ENCODE measurements around the gene DPYSL4.

The DPYSL4 gene

GRCh38 chr10:132207536-132208461 is 21.1 kb downstream of the DPYSL4 start:
- Histone ChIP-seq H3K9me2 (ENCODE audit: low read depth, low read length) (no peaks in the 10 kb centered on the region), H3K27me3 (ENCODE audit: insufficient read depth, low read length) (no peaks in the 10 kb centered on the region; the same call in 1 of the 2 replicates), H3K9ac (ENCODE audit: low read length) (no peak overlapping the region), H3K4me2 (ENCODE audit: low read length) (no peak overlapping the region), H3K9me3 (ENCODE audit: low read length) (no peaks in the 10 kb centered on the region), H3K36me3 (ENCODE audit: insufficient read depth, low read length) (no peaks in the 10 kb centered on the region), H3K4me3 (ENCODE audit: low read depth, low read length, poor library complexity, severe bottlenecking) (no peak overlapping the region), H4K20me1 (ENCODE audit: insufficient read depth, low read length) (no peaks in the 10 kb centered on the region), H3K27ac (ENCODE audit: low read depth, low read length, poor library complexity, severe bottlenecking) (no peak overlapping the region), H3K4me1 (ENCODE audit: insufficient read depth, low read length, severe bottlenecking) (no peaks in the 10 kb centered on the region), H3K79me2 (ENCODE audit: insufficient read depth, low read length) (no peaks in the 10 kb centered on the region), H2AFZ (ENCODE audit: low read length) (no peak overlapping the region), H3F3A (ENCODE audit: insufficient read depth, low read length) (no peaks in the 10 kb centered on the region)
- no peak for TF ChIP-seq EZH2 (IDR thresholded peaks at IDR 0.05; ENCODE audit: borderline replicate concordance, low read length)
- TF ChIP-seq, protein P1, sequence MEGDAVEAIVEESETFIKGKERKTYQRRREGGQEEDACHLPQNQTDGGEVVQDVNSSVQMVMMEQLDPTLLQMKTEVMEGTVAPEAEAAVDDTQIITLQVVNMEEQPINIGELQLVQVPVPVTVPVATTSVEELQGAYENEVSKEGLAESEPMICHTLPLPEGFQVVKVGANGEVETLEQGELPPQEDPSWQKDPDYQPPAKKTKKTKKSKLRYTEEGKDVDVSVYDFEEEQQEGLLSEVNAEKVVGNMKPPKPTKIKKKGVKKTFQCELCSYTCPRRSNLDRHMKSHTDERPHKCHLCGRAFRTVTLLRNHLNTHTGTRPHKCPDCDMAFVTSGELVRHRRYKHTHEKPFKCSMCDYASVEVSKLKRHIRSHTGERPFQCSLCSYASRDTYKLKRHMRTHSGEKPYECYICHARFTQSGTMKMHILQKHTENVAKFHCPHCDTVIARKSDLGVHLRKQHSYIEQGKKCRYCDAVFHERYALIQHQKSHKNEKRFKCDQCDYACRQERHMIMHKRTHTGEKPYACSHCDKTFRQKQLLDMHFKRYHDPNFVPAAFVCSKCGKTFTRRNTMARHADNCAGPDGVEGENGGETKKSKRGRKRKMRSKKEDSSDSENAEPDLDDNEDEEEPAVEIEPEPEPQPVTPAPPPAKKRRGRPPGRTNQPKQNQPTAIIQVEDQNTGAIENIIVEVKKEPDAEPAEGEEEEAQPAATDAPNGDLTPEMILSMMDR (IDR thresholded peaks at IDR 0.05; ENCODE audit: low read length) = no peak

DNA sequence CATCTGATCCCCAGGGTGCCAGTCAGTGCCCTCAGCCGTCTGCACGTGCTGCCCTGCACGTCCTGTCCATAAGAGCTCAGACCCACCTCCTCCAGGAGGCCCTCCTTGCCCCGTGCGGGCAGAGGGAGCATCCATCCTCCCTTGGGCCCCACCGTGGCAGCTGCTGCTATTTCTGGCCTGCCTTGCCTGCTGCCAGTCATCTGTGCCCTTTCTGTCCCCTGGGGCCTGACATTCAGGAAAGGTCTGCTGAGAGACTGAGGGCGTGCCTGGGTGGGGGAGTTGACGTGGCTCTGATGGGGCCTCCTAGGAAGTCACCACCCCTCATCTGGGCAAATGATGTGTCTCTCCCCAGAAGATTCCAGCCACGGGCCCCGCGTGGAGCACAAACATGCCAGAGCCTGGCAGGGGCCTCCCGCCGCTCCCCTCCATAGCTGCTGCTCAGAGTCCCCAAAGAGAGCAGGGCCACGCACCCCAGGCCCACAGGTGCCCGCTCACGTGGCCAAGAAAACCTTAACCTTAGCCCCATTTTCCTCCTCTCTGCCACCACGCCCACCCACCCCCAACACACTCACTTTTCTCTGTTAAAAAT is 21.8 kb downstream of the DPYSL4 start:
- no peaks in the 10 kb centered on the region for H3F3A ChIP-seq (ENCODE audit: insufficient read depth, low read length)
- H3K9me2 ChIP-seq (ENCODE audit: low read depth, low read length) = no peaks in the 10 kb centered on the region
- TF ChIP-seq, protein P1 (IDR thresholded peaks at IDR 0.05; ENCODE audit: low read length) = no peak
- no peak for TF ChIP-seq EZH2 (IDR thresholded peaks at IDR 0.05; ENCODE audit: borderline replicate concordance, low read length)
- H3K79me2 ChIP-seq (ENCODE audit: insufficient read depth, low read length) = no peaks in the 10 kb centered on the region
- H3K27me3 ChIP-seq (ENCODE audit: insufficient read depth, low read length) = no peaks in the 10 kb centered on the region; the same call in 1 of the 2 replicates
- no peaks in the 10 kb centered on the region for H3K4me1 ChIP-seq (ENCODE audit: insufficient read depth, low read length, severe bottlenecking)
- no peaks in the 10 kb centered on the region for H4K20me1 ChIP-seq (ENCODE audit: insufficient read depth, low read length)
- H3K4me2 ChIP-seq (ENCODE audit: low read length) = no peak overlapping the region
- no peaks in the 10 kb centered on the region for H3K36me3 ChIP-seq (ENCODE audit: insufficient read depth, low read length)
- no peaks in the 10 kb centered on the region for H3K9me3 ChIP-seq (ENCODE audit: low read length)
- no peak overlapping the region for H3K27ac ChIP-seq (ENCODE audit: low read depth, low read length, poor library complexity, severe bottlenecking)
- H3K9ac ChIP-seq (ENCODE audit: low read length) = no peak overlapping the region
- H2AFZ ChIP-seq (ENCODE audit: low read length) = no peak overlapping the region
- H3K4me3 ChIP-seq (ENCODE audit: low read depth, low read length, poor library complexity, severe bottlenecking) = no peak overlapping the region

DNA sequence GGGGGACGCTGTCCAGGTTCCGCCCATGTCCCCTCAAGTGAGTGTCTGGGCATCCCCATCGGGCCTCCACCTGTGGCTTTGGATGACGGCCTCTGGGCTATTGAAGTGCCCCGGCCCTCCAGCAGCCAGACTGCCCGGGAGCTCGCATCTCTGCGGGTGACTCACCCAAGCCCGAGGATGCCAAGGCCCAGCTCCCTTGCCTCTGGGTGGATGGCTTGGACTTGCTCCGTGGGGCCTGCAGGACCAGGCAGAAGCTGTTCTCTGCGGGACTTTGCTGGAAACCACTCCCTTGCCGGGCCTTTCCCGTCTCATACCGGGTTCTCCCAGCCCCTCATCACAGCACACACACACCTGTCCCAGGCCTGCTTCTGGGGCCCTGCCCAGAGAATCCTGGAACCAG is 22.4 kb downstream of the DPYSL4 start:
- TF ChIP-seq EZH2 (IDR thresholded peaks at IDR 0.05; ENCODE audit: borderline replicate concordance, low read length) = no peak
- TF ChIP-seq, protein P1 (IDR thresholded peaks at IDR 0.05; ENCODE audit: low read length) = no peak
- H3K4me3 ChIP-seq (ENCODE audit: low read depth, low read length, poor library complexity, severe bottlenecking) = no peak overlapping the region
- no peaks in the 10 kb centered on the region; the same call in 1 of the 2 replicates for H3K27me3 ChIP-seq (ENCODE audit: insufficient read depth, low read length)
- no peaks in the 10 kb centered on the region for H3K9me2 ChIP-seq (ENCODE audit: low read depth, low read length)
- no peak overlapping the region for H2AFZ ChIP-seq (ENCODE audit: low read length)
- no peaks in the 10 kb centered on the region for H3K4me1 ChIP-seq (ENCODE audit: insufficient read depth, low read length, severe bottlenecking)
- H3K36me3 ChIP-seq (ENCODE audit: insufficient read depth, low read length) = no peaks in the 10 kb centered on the region
- no peaks in the 10 kb centered on the region for H3K9me3 ChIP-seq (ENCODE audit: low read length)
- H3F3A ChIP-seq (ENCODE audit: insufficient read depth, low read length) = no peaks in the 10 kb centered on the region
- H3K9ac ChIP-seq (ENCODE audit: low read length) = no peak overlapping the region
- H3K4me2 ChIP-seq (ENCODE audit: low read length) = no peak overlapping the region
- no peak overlapping the region for H3K27ac ChIP-seq (ENCODE audit: low read depth, low read length, poor library complexity, severe bottlenecking)
- no peaks in the 10 kb centered on the region for H3K79me2 ChIP-seq (ENCODE audit: insufficient read depth, low read length)
- no peaks in the 10 kb centered on the region for H4K20me1 ChIP-seq (ENCODE audit: insufficient read depth, low read length)

All from OCI-LY1 (cell line).